ENCODE results near the gene OPTN. TPM values are rescaled to one million over a fixed set of nuclear protein-coding genes. Genes with fewer than 3 reads are reported as not detected.

The OPTN gene
- total RNA-seq, 1 experiment from 2014 or later: 52.0 TPM

Other genes with a start within 250 kb of the OPTN start
- gene CCDC3, start 98.5 kb upstream of the OPTN start, total RNA-seq (2014; rRNA removed; shearing (Covaris generic)): 12.4 and 21.3 TPM in 2 replicates
- gene MCM10, start 61.4 kb downstream of the OPTN start, total RNA-seq (2014; rRNA removed; shearing (Covaris generic)): 37.5 and 39.3 TPM in 2 replicates
- gene UCMA, start 134.2 kb downstream of the OPTN start, total RNA-seq (2014; rRNA removed; shearing (Covaris generic)): not detected in 2 replicates
- 9.9 and 11.1 TPM in 2 replicates for gene PHYH, start 199.9 kb downstream of the OPTN start, total RNA-seq (2014; rRNA removed; shearing (Covaris generic))
- gene SEPHS1, start 248.1 kb downstream of the OPTN start, total RNA-seq (2014; rRNA removed; shearing (Covaris generic)): 34.5 and 77.1 TPM in 2 replicates